HUES6 (cell line): ENCODE measurements around the gene KRABD2.

Experiments used
- H3K27ac ChIP-seq: 2 replicates; pipeline ENCODE4 v1.7.0; 2013; ENCODE audit warnings: low read depth, mild to moderate bottlenecking, low read length, inconsistent platforms
- H3K27me3 ChIP-seq: 2 replicates; pipeline ENCODE4 v1.6.1; 2013; ENCODE audit warnings: low read length; ENCODE audit not compliant: control insufficient read depth, insufficient read depth
- H3K36me3 ChIP-seq: 2 replicates; pipeline ENCODE4 v1.6.1; 2013; ENCODE audit warnings: low read length; ENCODE audit not compliant: control insufficient read depth, insufficient read depth
- H3K4me1 ChIP-seq: 2 replicates; pipeline ENCODE4 v1.6.1; 2013; ENCODE audit warnings: low read length; ENCODE audit not compliant: control insufficient read depth, insufficient read depth
- H3K4me3 ChIP-seq: 2 replicates; pipeline ENCODE4 v1.5.1; 2013; ENCODE audit warnings: low read depth, low read length
- H3K9ac ChIP-seq: one replicate; pipeline ENCODE4 v1.6.1; 2013; ENCODE audit warnings: mild to moderate bottlenecking, low read length
- H3K9me3 ChIP-seq: 2 replicates; pipeline ENCODE4 v1.6.1; 2013; ENCODE audit warnings: low read depth, low read length; ENCODE audit not compliant: control insufficient read depth, insufficient read depth

Gene KRABD2

DNA sequence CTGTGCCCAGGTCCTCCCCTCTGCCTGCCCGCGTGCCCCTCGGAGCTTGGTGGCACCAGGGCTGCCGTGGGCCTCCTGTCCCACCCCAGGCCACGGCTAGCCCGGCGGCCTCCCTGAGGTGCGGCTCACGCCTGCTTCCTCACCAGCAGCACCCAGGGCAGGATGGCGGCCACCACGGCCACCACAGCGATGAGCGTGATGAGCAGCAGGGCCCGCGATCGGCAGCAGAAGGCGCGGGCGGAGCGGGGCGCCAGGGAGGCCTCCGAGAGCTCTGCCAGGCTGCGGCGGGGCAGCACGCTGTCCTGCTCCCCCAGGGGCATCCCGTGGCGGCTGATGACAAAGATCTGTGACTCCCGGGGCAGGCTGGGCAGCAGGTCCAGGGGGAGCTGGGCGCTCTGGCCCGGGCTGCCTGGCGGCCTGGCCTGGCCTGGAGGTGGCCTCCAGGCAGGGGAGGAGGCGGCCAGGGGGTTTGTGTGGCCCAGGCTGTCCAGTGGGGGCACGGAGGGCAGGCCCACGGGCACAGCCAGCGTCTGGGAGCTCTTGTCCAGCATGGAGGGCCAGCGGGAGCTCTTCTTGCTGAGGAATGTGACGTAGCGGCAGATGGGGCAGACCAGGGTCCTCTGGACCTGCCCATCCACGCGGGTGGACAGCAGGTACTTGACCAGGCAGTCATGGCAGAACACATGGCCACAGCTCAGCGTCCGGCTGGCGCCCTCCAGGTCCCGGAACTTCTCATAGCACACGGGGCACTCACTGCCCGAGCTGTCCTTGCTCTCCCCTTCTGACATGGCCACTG is 16.4 kb upstream of the KRABD2 start:
- H3K4me1 ChIP-seq = peaks cover 18% of the 10 kb centered on the region
- no peak overlapping the region for H3K27ac ChIP-seq
- H3K27me3 ChIP-seq = peaks cover 23% of the 10 kb centered on the region; the same call in 1 of the 2 replicates
- H3K36me3 ChIP-seq = no peaks in the 10 kb centered on the region
- H3K9me3 ChIP-seq = no peaks in the 10 kb centered on the region
- H3K9ac ChIP-seq = no peak overlapping the region
- no peak overlapping the region for H3K4me3 ChIP-seq

GRCh38 chr17:8392274-8392673 is 15.8 kb upstream of the KRABD2 start:
- H3K27me3 ChIP-seq = peaks cover 17% of the 10 kb centered on the region; the same call in 1 of the 2 replicates
- no peak overlapping the region for H3K9ac ChIP-seq
- H3K27ac ChIP-seq = no peak overlapping the region
- peaks cover 18% of the 10 kb centered on the region for H3K4me1 ChIP-seq
- H3K4me3 ChIP-seq = no peak overlapping the region
- no peaks in the 10 kb centered on the region for H3K36me3 ChIP-seq
- H3K9me3 ChIP-seq = no peaks in the 10 kb centered on the region

DNA sequence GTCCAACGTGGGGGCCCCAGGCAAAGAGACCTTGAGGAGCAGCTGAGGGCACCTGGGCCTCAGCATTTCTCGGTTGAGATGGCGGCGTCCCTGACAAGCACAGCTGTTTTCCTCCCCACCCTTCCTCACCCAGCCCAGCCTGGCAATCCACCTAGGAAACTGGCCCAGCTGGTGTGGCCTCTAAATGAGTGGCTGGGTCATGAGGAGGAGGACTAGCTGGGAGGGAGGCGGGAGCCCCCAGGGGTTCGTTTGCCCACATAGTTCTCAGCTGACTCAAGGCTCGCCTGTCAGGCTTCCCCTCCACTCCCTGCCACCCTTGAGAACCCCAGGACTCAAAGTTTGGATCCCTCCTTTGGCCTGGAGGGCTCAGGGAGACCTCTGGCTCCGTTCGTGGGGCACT is 15.2 kb upstream of the KRABD2 start:
- H3K27me3 ChIP-seq = peaks cover 13% of the 10 kb centered on the region; the same call in 1 of the 2 replicates
- no peak overlapping the region for H3K4me3 ChIP-seq
- no peaks in the 10 kb centered on the region for H3K9me3 ChIP-seq
- H3K4me1 ChIP-seq = peaks cover 18% of the 10 kb centered on the region
- no peak overlapping the region for H3K9ac ChIP-seq
- H3K27ac ChIP-seq = no peak overlapping the region
- no peaks in the 10 kb centered on the region for H3K36me3 ChIP-seq

DNA sequence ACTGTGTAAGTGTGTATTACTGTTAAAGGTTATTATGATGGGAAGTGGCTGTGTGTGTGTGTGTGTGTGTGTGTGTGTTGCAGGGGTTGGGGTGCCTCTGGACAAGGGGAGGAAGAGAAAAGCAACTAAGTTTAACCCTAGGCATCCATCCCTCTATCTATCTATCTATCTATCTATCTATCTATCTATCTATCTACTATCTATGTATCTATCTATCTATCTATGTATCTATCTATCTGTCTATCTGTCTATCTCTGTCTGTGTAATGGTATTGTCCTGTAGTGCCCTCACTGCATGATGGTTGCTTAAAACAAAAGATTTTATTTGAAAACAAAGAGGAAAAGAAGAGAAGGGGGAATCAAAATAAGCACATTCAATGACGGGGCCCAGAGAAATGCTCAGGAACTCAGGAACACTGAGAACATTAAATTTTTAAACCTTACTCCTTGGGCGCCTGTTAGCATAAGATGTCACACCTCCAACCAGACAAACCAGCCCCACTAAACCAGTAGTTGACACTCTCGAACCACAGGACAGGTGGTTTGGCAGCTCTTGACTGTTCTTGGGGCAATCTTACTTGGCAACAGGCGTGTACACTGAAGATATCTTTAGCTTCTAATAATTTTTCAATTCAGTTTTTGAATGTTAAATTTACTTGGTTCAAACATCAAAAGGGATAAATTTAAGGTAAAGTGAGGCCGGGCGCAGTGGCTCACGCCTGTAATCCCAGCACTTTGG is 11.6 kb upstream of the KRABD2 start:
- Histone ChIP-seq H3K27me3 (no peaks in the 10 kb centered on the region), H3K9ac (no peak overlapping the region), H3K27ac (no peak overlapping the region), H3K36me3 (no peaks in the 10 kb centered on the region), H3K4me1 (peaks cover 24% of the 10 kb centered on the region), H3K9me3 (no peaks in the 10 kb centered on the region), H3K4me3 (no peak overlapping the region)

DNA sequence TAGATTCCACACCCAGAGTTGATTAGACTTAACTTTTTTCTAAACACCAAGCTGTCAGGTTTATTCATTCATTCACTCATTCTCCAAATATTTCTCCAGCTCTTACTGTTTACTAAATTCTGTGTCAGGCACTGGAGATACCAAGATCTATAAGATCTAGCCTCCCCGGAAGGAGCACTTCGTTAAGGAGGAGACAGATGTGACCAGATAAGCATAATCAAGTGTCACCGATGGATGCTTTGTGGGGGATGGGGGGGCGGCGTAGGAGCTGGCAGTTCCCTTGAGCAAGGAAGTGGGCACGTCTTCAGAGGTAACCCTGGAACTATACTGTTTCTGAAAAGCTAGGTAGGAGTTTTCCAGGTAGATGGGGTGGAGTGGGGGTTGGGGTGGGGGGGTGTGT is 10.3 kb upstream of the KRABD2 start:
- H3K9me3 ChIP-seq = no peaks in the 10 kb centered on the region
- peaks cover 7% of the 10 kb centered on the region for H3K36me3 ChIP-seq
- H3K27me3 ChIP-seq = no peaks in the 10 kb centered on the region
- peaks cover 19% of the 10 kb centered on the region for H3K4me1 ChIP-seq
- no peak overlapping the region for H3K4me3 ChIP-seq
- no peak overlapping the region for H3K9ac ChIP-seq
- no peak overlapping the region for H3K27ac ChIP-seq

- H3K9me3 ChIP-seq = no peaks in the 10 kb centered on the region
- peaks cover 27% of the 10 kb centered on the region for H3K36me3 ChIP-seq
- no peaks in the 10 kb centered on the region for H3K27me3 ChIP-seq
- peak overlapping the region; percentile 19; the same call in 1 of the 2 replicates for H3K27ac ChIP-seq
- H3K9ac ChIP-seq = peak overlapping the region; percentile 38
- H3K4me3 ChIP-seq = peak overlapping the region; percentile 85; the same call in 1 of the 2 replicates
- H3K4me1 ChIP-seq = peaks cover 26% of the 10 kb centered on the region
Measured at GRCh38 chr17:8384801-8385378, 8.4 kb upstream of the KRABD2 start.

- peaks cover 43% of the 10 kb centered on the region for H3K36me3 ChIP-seq
- no peaks in the 10 kb centered on the region for H3K9me3 ChIP-seq
- H3K27me3 ChIP-seq = no peaks in the 10 kb centered on the region
- peak within 1 kb of the TSS; percentile 85 for H3K4me3 ChIP-seq
- peaks cover 26% of the 10 kb centered on the region for H3K4me1 ChIP-seq
- H3K27ac ChIP-seq = peak within 1 kb of the TSS; percentile 91
- peak within 1 kb of the TSS; percentile 96 for H3K9ac ChIP-seq
Measured at GRCh38 chr17:8383143-8383822, 6.8 kb upstream of the KRABD2 start, which contains the start of gene RPL26. TSS of gene RPL26 (minus strand) at chr17:8383193. CDS start at chr17:8382310, 883 bp downstream.

DNA sequence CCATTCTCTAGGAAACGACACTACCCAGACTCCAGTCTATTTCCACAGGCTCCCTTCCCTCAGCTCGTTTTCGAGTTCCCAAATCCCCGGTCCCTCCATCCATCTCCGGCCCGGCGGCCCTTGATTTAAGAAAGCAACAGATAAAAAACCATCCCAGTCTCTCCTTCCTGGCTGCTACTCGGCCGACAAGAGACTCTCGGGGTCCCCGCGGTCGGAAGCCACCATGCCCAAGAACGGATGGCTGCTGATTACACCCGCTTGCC is 6.3 kb upstream of the KRABD2 start:
- peaks cover 26% of the 10 kb centered on the region for H3K4me1 ChIP-seq
- H3K27ac ChIP-seq = peak overlapping the region; percentile 91
- peak overlapping the region; percentile 85 for H3K4me3 ChIP-seq

DNA sequence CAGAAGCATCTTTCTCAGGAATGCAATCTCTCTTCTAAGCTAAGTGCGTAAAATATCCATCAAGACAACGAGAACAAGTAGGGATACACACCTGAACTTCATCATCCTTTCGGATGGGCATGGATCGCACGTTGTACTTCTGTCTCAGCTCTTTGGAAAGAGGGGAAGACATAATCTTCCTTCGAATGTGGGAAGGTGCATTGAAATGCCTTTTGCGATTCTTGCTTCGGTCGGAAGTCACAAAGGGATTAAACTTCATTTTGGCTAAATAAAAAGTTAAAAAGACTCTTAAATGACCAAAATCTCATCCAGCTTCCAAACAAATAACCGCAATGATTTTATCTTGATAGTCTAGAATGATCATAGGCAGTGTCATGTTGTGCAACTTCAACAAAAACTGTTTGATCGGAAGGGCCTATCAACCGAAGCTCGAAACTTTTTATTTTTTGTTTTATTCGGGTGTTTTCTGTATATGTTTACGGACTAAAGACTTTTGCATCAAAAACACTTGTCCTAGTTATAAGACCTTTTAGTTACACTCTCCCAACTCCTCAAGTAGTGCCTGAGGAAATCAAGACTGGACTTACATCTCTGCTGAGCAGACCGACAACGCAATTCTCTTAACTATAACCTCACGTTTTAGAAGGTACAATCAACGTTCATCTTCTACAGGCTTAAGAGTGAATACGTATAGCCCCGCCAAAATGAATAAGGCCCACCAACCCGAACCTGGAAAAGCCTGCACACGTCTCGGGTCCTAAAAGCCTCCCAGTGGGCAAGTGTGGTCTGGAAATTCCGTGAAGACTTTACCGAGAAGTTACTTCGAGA is 5.8 kb upstream of the KRABD2 start:
- Histone ChIP-seq H3K9ac (peak overlapping the region; percentile 96), H3K27me3 (no peaks in the 10 kb centered on the region), H3K27ac (peak overlapping the region; percentile 91), H3K4me3 (peak overlapping the region; percentile 85), H3K9me3 (no peaks in the 10 kb centered on the region), H3K36me3 (peaks cover 53% of the 10 kb centered on the region), H3K4me1 (peaks cover 26% of the 10 kb centered on the region)

More for the DNA sequence above, 6.3 kb upstream of the KRABD2 start:
- Histone ChIP-seq H3K36me3 (peaks cover 47% of the 10 kb centered on the region), H3K9ac (peak overlapping the region; percentile 96), H3K27me3 (no peaks in the 10 kb centered on the region), H3K9me3 (no peaks in the 10 kb centered on the region)

- Histone ChIP-seq H3K4me1 (peaks cover 32% of the 10 kb centered on the region), H3K27me3 (no peaks in the 10 kb centered on the region), H3K9me3 (no peaks in the 10 kb centered on the region), H3K36me3 (peaks cover 58% of the 10 kb centered on the region), H3K4me3 (peak overlapping the region; percentile 85; the same call in 1 of the 2 replicates), H3K9ac (peak overlapping the region; percentile 31), H3K27ac (no peak overlapping the region)
Measured at GRCh38 chr17:8380049-8380448, 3.5 kb upstream of the KRABD2 start.
